ENCODE measurements around the gene UBE2J2. TPM values are rescaled to one million over a fixed set of nuclear protein-coding genes. Genes with fewer than 3 reads are reported as not detected.

UBE2J2 gene
- total RNA-seq, 1 experiment from 2014 or later: 83.4 TPM

DNA sequence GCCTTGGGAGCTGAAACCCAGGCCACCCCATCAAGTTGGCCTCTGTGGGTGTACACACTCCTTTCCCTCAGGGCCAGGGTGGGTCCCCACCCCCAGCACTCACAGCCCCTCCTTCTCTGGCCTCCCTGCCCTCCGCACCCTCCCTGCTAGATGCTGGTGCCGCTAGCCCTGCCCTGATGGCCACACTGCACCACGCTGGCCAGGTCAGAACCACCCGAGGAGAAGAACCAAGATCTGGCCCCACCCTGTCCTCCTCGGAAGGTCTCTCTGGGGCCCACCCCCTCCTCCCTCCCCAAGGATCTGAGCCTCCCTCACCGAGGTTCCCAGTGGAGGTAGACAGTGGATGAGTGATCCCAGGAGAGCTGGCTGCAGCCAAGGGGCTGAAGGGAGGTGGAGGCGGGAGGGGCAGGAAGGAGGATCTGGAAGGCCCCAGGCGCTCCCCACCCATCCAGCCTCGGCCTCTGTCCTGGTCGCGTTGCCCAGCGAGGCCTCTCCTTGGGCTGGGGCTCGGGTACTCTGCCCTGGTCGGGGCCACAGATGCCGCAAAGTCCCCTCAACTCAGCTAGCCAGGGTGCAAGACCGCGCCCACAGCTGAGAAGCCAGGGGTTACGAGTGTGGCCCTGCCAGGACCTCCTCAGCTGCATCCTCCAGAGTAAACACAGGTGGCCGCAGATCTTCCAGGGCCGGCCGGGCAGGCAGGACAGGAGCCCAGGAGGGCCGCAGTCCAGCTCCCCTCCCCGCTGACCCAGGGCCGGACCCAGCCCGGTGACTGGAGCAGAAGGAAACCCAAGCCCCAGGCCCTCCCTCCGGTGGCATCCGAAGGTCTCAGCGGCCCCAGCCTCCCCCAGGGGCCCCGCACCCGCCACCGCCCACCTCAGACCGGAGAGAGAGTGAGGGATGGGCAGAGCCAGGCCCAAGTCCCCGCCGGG is 36.4 kb downstream of the UBE2J2 start:
- Histone ChIP-seq H3K4me1 (ENCODE audit: insufficient read depth, low read length) (no peaks in the 10 kb centered on the region), H2BK15ac (ENCODE audit: low read depth, low read length) (no peak overlapping the region), H3K9me3 (ENCODE audit: control insufficient read depth, low read depth, low read length) (no peaks in the 10 kb centered on the region), H3K27ac (ENCODE audit: insufficient read length, low read depth, low read length) (no peak overlapping the region), H4K5ac (ENCODE audit: insufficient read length, low read depth, low read length) (no peak overlapping the region), H2AFZ (ENCODE audit: low read length) (no peak overlapping the region), H3K4me2 (ENCODE audit: insufficient read depth, insufficient read length, low read length) (no peak overlapping the region), H3K79me1 (ENCODE audit: insufficient read depth, low read depth, low read length, poor library complexity, severe bottlenecking) (no peaks in the 10 kb centered on the region), H4K91ac (ENCODE audit: insufficient read length, low read depth, low read length) (no peak overlapping the region), H2BK5ac (ENCODE audit: insufficient read length, low read length) (no peak overlapping the region), H3K9ac (ENCODE audit: extremely low read depth, insufficient read length, low read length) (no peak overlapping the region), H4K20me1 (ENCODE audit: control insufficient read depth, insufficient read depth, insufficient read length) (no peaks in the 10 kb centered on the region), H3K23ac (ENCODE audit: insufficient read length, low read depth, low read length) (no peak overlapping the region), H3K14ac (ENCODE audit: insufficient read depth, low read length) (no peak overlapping the region; the same call in 1 of the 2 replicates), H2AK5ac (ENCODE audit: insufficient read length, low read length) (no peak overlapping the region), H4K8ac (replicated peaks; ENCODE audit: insufficient read length, low read depth, low read length) (no peak overlapping the region), H2BK120ac (ENCODE audit: low read depth, low read length, poor library complexity, severe bottlenecking) (no peak overlapping the region), H3K27me3 (ENCODE audit: insufficient read depth, low read length) (no peaks in the 10 kb centered on the region), H2BK12ac (ENCODE audit: insufficient read length, low read depth, low read length) (no peak overlapping the region), H2BK20ac (ENCODE audit: low read depth, low read length, poor library complexity, severe bottlenecking) (no peak overlapping the region), H3K56ac (ENCODE audit: insufficient read length, low read depth, low read length) (no peak overlapping the region), H3K18ac (ENCODE audit: insufficient read length, low read depth, low read length) (no peak overlapping the region), H3K79me2 (ENCODE audit: insufficient read depth, low read length) (no peaks in the 10 kb centered on the region), H3K23me2 (ENCODE audit: insufficient read length, low read depth, low read length, poor library complexity, severe bottlenecking) (no peaks in the 10 kb centered on the region), H3T11ph (ENCODE audit: low read length) (no peak overlapping the region), H3K4ac (ENCODE audit: low read depth, low read length) (no peak overlapping the region)
- no peak for DNase-seq
- no CpG with 5 or more reads among the region's 34 CpGs for WGBS (ENCODE audit: extremely low coverage, insufficient read length, low lambda C conversion rate)
- Mint-ChIP-seq H3K27ac (no peak overlapping the region; a peak in 1 of 7 replicates), H3K36me3 (ENCODE audit: insufficient read depth in 1 of 3, low read depth in 3 of 3) (peaks cover 12 to 17% (median 16%) of the 10 kb centered on the region in 3 experiments), H3K4me1 (peaks cover 8 to 21% of the 10 kb centered on the region in 2 experiments), H3K27me3 (ENCODE audit: low read depth) (no peaks in the 10 kb centered on the region; the same call in 1 of the 2 replicates), H3K9me3 (peaks cover 0 to 4% of the 10 kb centered on the region in 2 experiments; a peak in 1 of 5 replicates), H3K4me3 (no peak overlapping the region)
- TF ChIP-seq, protein P1, sequence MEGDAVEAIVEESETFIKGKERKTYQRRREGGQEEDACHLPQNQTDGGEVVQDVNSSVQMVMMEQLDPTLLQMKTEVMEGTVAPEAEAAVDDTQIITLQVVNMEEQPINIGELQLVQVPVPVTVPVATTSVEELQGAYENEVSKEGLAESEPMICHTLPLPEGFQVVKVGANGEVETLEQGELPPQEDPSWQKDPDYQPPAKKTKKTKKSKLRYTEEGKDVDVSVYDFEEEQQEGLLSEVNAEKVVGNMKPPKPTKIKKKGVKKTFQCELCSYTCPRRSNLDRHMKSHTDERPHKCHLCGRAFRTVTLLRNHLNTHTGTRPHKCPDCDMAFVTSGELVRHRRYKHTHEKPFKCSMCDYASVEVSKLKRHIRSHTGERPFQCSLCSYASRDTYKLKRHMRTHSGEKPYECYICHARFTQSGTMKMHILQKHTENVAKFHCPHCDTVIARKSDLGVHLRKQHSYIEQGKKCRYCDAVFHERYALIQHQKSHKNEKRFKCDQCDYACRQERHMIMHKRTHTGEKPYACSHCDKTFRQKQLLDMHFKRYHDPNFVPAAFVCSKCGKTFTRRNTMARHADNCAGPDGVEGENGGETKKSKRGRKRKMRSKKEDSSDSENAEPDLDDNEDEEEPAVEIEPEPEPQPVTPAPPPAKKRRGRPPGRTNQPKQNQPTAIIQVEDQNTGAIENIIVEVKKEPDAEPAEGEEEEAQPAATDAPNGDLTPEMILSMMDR (conservative IDR thresholded peaks at IDR 0.05): no peak

Measured in H9 (cell line).